Gastrocnemius medialis (tissue), 4 donors: ENCODE measurements around the gene EPHA2. TPM values are rescaled to one million over a fixed set of nuclear protein-coding genes. Genes with fewer than 3 reads are reported as not detected.
A peak's percentile ranks its signal among the peaks of the same experiment; 100 is the strongest.

ENCODE experiments used
- ATAC-seq, 2 donors: fragments of 150-250 bp; one replicate each; pipeline ENCODE4 v1.9.1; 2016
- DNase-seq, 2 donors: peaks; one replicate each; pipeline ENCODE4 v3.0.0-alpha.2; 2019
- H3K27ac ChIP-seq, 4 donors: fragments of 200-600 bp; sonication (generic); 1 replicate in 1 of 4; 2 replicates in 3 of 4; pipeline ENCODE4 v1.5.1; 2016 to 2018; ENCODE audit warnings: mild to moderate bottlenecking in 2 of 4, moderate library complexity in 1 of 4
- H3K27me3 ChIP-seq, 3 donors: fragments of 200-600 bp; sonication (generic) in 2 of 3; 1 replicate in 1 of 3; 2 replicates in 2 of 3; pipeline versions ENCODE4 v1.5.1 to v1.6.0; 2016 to 2019; ENCODE audit warnings: mild to moderate bottlenecking in 1 of 3, moderate library complexity in 1 of 3
- H3K36me3 ChIP-seq, 2 donors: fragments of 200-600 bp; sonication (generic) in 1 of 2; one replicate each; pipeline ENCODE4 v1.5.1; 2017 to 2018
- H3K4me1 ChIP-seq, 2 donors: fragments of 200-600 bp; sonication (generic) in 1 of 2; one replicate each; pipeline ENCODE4 v1.5.1; 2016 to 2017; ENCODE audit warnings: mild to moderate bottlenecking in 2 of 2
- H3K4me3 ChIP-seq, 4 donors: fragments of 200-600 bp; sonication (generic) in 3 of 4; 1 replicate in 1 of 4; 2 replicates in 3 of 4; pipeline ENCODE4 v1.5.1; 2016 to 2019; ENCODE audit warnings: mild to moderate bottlenecking in 2 of 4
- H3K9me3 ChIP-seq, 3 donors: fragments of 200-600 bp; sonication (generic) in 2 of 3; 1 replicate in 1 of 3; 2 replicates in 2 of 3; pipeline ENCODE4 v1.5.1; 2016 to 2019
- POLR2A ChIP-seq, 2 donors: fragments of 450-650 bp; IDR thresholded peaks; one replicate each; pipeline ENCODE4 v1.6.1; 2017; ENCODE audit warnings: antibody characterized with exemption in 2 of 2, mild to moderate bottlenecking in 2 of 2, moderate library complexity in 2 of 2
- in situ Hi-C, 4 donors: fragments of 200-750 bp; cut with MboI; loops; one replicate each; pipeline versions ENCODE4 v1.15.0 to v1.8.0; 2017; ENCODE audit warnings: low sequenced_read_pairs in 4 of 4
- intact Hi-C: fragments of 100-400 bp; cut with DNase I; formaldehyde crosslinking; loops from one replicate; pipeline ENCODE4 v1.15.1; 2023; ENCODE audit warnings: low total_unique reads
- total RNA-seq, 4 donors: library from RNA; depleted of rRNA; stranded (reverse); fragments of >200 nt; gene quantifications; one replicate each; pipeline versions ENCODE4 v1.1.0 to v1.2.3, GENCODE V29; 2016
- TF ChIP-seq, protein P1 (sequence below), 5 experiments: fragments of 450-650 bp in 3 of 5; fragments of 200-600 bp in 2 of 5; sonication (generic) in 2 of 5; IDR thresholded peaks in 4 of 5; conservative IDR thresholded peaks in 1 of 5; 1 replicate in 4 of 5; 2 replicates in 1 of 5; pipeline ENCODE4 v1.5.1; 2016 to 2019; ENCODE audit warnings: antibody characterized with exemption in 5 of 5, mild to moderate bottlenecking in 3 of 5, moderate library complexity in 3 of 5

EPHA2 gene
- total RNA-seq, 4 donors from 2014 or later = 1.2 to 6.4 (median 2.9) TPM

DNA sequence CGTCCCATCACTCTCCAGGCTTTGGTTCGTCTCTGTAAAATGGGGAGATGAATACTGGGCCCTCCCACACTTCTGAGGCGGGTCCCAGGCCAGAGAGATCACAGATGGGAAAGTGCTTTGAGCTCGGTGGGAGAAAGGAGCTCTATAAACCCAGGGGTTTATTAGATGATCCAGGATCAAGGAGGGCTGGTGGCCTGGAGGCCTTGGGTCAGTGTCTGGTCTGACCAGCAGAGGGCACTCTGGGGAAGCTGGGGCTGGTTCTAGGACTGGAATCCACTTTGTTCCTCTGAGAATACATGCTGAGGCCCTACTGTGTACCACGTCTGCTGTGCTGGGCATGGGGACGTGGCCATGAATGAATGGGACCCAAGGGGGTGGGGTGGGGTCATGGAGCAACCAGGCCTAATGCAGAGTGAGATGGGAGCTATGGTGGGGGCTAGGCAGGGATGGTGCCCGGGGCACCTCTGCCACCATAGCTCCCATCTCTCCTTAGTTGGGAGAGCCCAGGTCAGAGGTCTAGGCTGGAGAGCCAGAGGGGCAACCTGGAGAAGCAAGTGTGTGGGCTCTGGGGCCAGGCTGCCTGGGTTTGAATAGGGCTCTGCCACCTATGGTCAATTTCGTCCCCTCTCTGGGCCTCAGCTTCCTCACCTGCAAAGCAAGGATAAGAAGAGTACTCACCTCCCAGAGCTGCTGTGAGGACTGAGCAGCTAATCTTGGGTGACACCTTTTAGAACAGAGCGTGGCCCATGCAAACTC is 73.4 kb downstream of the EPHA2 start:
- peak in 1 of 2 donors; percentile 46 for DNase-seq
- no peak overlapping the region for H3K4me3 ChIP-seq
- peaks cover 3 to 15% of the 10 kb centered on the region in 2 donors for H3K4me1 ChIP-seq
- in situ Hi-C loops = loop anchor here (5.0 to 25.0 kb wide), 3 partner anchors 105 to 282 kb away; partner anchors contain the start of genes SZRD1 (in 4 of the 4) and FBXO42 (in 3 of the 4)
- no peaks in the 10 kb centered on the region for H3K27me3 ChIP-seq
- H3K9me3 ChIP-seq = no peaks in the 10 kb centered on the region
- peak overlapping the region in 2 of 4 donors; percentile 18 to 42 for H3K27ac ChIP-seq
- intact Hi-C loops = loop anchor here (1.0 kb wide), 1 partner anchor 105 kb away; no protein-coding TSS in a partner anchor
- no peaks in the 10 kb centered on the region for H3K36me3 ChIP-seq
- peak; percentile 49 to 67 for ATAC-seq
- TF ChIP-seq POLR2A (IDR thresholded peaks at IDR 0.05) = no peak
- TF ChIP-seq, protein P1, sequence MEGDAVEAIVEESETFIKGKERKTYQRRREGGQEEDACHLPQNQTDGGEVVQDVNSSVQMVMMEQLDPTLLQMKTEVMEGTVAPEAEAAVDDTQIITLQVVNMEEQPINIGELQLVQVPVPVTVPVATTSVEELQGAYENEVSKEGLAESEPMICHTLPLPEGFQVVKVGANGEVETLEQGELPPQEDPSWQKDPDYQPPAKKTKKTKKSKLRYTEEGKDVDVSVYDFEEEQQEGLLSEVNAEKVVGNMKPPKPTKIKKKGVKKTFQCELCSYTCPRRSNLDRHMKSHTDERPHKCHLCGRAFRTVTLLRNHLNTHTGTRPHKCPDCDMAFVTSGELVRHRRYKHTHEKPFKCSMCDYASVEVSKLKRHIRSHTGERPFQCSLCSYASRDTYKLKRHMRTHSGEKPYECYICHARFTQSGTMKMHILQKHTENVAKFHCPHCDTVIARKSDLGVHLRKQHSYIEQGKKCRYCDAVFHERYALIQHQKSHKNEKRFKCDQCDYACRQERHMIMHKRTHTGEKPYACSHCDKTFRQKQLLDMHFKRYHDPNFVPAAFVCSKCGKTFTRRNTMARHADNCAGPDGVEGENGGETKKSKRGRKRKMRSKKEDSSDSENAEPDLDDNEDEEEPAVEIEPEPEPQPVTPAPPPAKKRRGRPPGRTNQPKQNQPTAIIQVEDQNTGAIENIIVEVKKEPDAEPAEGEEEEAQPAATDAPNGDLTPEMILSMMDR (IDR thresholded peaks at IDR 0.05 in 4 of 5, conservative IDR thresholded peaks at IDR 0.05 in 1 of 5) = peak; percentile 56 to 90 (median 79)

- intact Hi-C loops = loop anchor here (1.0 kb wide), 1 partner anchor 106 kb away; no protein-coding TSS in a partner anchor
- H3K4me1 ChIP-seq = peaks cover 3 to 15% of the 10 kb centered on the region in 2 donors
- DNase-seq (no peak), ATAC-seq (no peak)
- TF ChIP-seq, protein P1 (IDR thresholded peaks at IDR 0.05 in 4 of 5, conservative IDR thresholded peaks at IDR 0.05 in 1 of 5) = no peak
- TF ChIP-seq POLR2A (IDR thresholded peaks at IDR 0.05) = no peak
- no peaks in the 10 kb centered on the region for H3K36me3 ChIP-seq
- no peak overlapping the region for H3K4me3 ChIP-seq
- in situ Hi-C loops = loop anchor here (5.0 to 25.0 kb wide), 3 partner anchors 106 to 283 kb away; partner anchors contain the start of genes SZRD1 (in 4 of the 4) and FBXO42 (in 3 of the 4)
- no peaks in the 10 kb centered on the region for H3K9me3 ChIP-seq
- peak overlapping the region in 2 of 4 donors; percentile 18 to 42 for H3K27ac ChIP-seq
- H3K27me3 ChIP-seq = no peaks in the 10 kb centered on the region
Observed at GRCh38 chr1:16081636-16082035, 74.2 kb downstream of the EPHA2 start.

- in situ Hi-C loops = loop anchor here (5.0 to 25.0 kb wide), 3 partner anchors 107 to 284 kb away; partner anchors contain the start of genes SZRD1 (in 4 of the 4) and FBXO42 (in 3 of the 4)
Observed at GRCh38 chr1:16080422-16081150, 75.3 kb downstream of the EPHA2 start.

More at GRCh38 chr1:16080422-16081150, 75.3 kb downstream of the EPHA2 start:
- intact Hi-C loops = no loop called here
- Histone ChIP-seq H3K27ac (no peak overlapping the region), H3K9me3 (no peaks in the 10 kb centered on the region), H3K36me3 (no peaks in the 10 kb centered on the region), H3K4me1 (peaks cover 3 to 14% of the 10 kb centered on the region in 2 donors), H3K4me3 (no peak overlapping the region), H3K27me3 (no peaks in the 10 kb centered on the region)
- DNase-seq (no peak), ATAC-seq (no peak)
- no peak for TF ChIP-seq POLR2A (IDR thresholded peaks at IDR 0.05)
- TF ChIP-seq, protein P1 (IDR thresholded peaks at IDR 0.05 in 4 of 5, conservative IDR thresholded peaks at IDR 0.05 in 1 of 5) = no peak
